GM19239 (cell line): ENCODE measurements around the gene GBP7.
A peak's percentile ranks its signal among the peaks of the same experiment; 100 is the strongest.
"Not testable (repeated sequence)": the region's sequence is repeated elsewhere in the genome, so short reads cannot be mapped to it uniquely, and the experiment has no call there.

Experiments
- DNase-seq: peaks from one replicate; pipeline ENCODE4 v3.0.0; 2011; ENCODE audit warnings: low spot score; ENCODE audit not compliant: insufficient read length
- FAIRE-seq: peaks from 2 replicates; lab custom pipeline; 2011; peaks lifted over from hg19 to GRCh38; lab: Jason Lieb, UNC

GBP7 gene

GRCh38 chr1:89175601-89176256, at the start of gene GBP7:
TSS of gene GBP7 (minus strand) at chr1:89176003. CDS start at chr1:89171935, 4,068 bp downstream.
- DNase-seq, result no peak
- FAIRE-seq, result no peak

GRCh38 chr1:89221341-89221740, 45.5 kb upstream of the GBP7 start:
- DNase-seq, result no peak
- no peak for FAIRE-seq

- FAIRE-seq, DNase-seq: not testable (repeated sequence)
These were observed 44.0 kb upstream of the GBP7 start for GRCh38 chr1:89219851-89220250.

- not testable (repeated sequence) for FAIRE-seq, DNase-seq
These were observed 43.1 kb upstream of the GBP7 start for GRCh38 chr1:89218941-89219340.

GRCh38 chr1:89213347-89213746, 37.5 kb upstream of the GBP7 start:
- FAIRE-seq (no peak), DNase-seq (no peak)

GRCh38 chr1:89211035-89211634, 35.3 kb upstream of the GBP7 start:
- no peak for FAIRE-seq
- DNase-seq, result no peak

- FAIRE-seq (no peak), DNase-seq (no peak)
These were observed 30.6 kb upstream of the GBP7 start for GRCh38 chr1:89206373-89206772.

GRCh38 chr1:89203166-89203565, 27.4 kb upstream of the GBP7 start:
- DNase-seq, result no peak
- FAIRE-seq, result no peak

- DNase-seq (no peak), FAIRE-seq (peak; percentile 95)
These were observed 25.4 kb upstream of the GBP7 start for GRCh38 chr1:89201106-89201794.

- DNase-seq, result no peak
- FAIRE-seq, result no peak
These were observed 24.9 kb upstream of the GBP7 start for GRCh38 chr1:89200663-89201062.

- no peak for FAIRE-seq
- no peak for DNase-seq
These were observed 23.8 kb upstream of the GBP7 start for GRCh38 chr1:89199525-89200031.

GRCh38 chr1:89198491-89199072, 22.8 kb upstream of the GBP7 start, which contains the start of gene GBP4:
TSS of gene GBP4 (minus strand) at chr1:89198942. CDS start at chr1:89198834, 108 bp downstream.
- FAIRE-seq (peak; percentile 97), DNase-seq (peak; percentile 16)

- DNase-seq (no peak), FAIRE-seq (peak; percentile 18)
These were observed 22.3 kb upstream of the GBP7 start for GRCh38 chr1:89198081-89198480.

- FAIRE-seq (peak; percentile 55), DNase-seq (no peak)
These were observed 19.7 kb upstream of the GBP7 start for GRCh38 chr1:89195476-89195875.

GRCh38 chr1:89191314-89191713, 15.5 kb upstream of the GBP7 start:
- FAIRE-seq (no peak), DNase-seq (no peak)

GRCh38 chr1:89190017-89190416, 14.2 kb upstream of the GBP7 start:
- FAIRE-seq (no peak), DNase-seq (no peak)

- DNase-seq, result no peak
These were observed 3.5 kb upstream of the GBP7 start for GRCh38 chr1:89179343-89179742.

GRCh38 chr1:89176971-89177370, 1.2 kb upstream of the GBP7 start:
- no peak for FAIRE-seq

More at GRCh38 chr1:89179343-89179742, 3.5 kb upstream of the GBP7 start:
- FAIRE-seq, result no peak

GRCh38 chr1:89174491-89174890, 1.3 kb downstream of the GBP7 start:
- no peak for DNase-seq
- no peak for FAIRE-seq

More at GRCh38 chr1:89176971-89177370, 1.2 kb upstream of the GBP7 start:
- DNase-seq, result no peak

GRCh38 chr1:89172468-89173143, 3.2 kb downstream of the GBP7 start:
- FAIRE-seq (peak; percentile 69), DNase-seq (no peak)
